ENCODE results near the gene EIF2AK2.
"Not testable (repeated sequence)": the region's sequence is repeated elsewhere in the genome, so short reads cannot be mapped to it uniquely, and the experiment has no call there.

The EIF2AK2 gene

DNA sequence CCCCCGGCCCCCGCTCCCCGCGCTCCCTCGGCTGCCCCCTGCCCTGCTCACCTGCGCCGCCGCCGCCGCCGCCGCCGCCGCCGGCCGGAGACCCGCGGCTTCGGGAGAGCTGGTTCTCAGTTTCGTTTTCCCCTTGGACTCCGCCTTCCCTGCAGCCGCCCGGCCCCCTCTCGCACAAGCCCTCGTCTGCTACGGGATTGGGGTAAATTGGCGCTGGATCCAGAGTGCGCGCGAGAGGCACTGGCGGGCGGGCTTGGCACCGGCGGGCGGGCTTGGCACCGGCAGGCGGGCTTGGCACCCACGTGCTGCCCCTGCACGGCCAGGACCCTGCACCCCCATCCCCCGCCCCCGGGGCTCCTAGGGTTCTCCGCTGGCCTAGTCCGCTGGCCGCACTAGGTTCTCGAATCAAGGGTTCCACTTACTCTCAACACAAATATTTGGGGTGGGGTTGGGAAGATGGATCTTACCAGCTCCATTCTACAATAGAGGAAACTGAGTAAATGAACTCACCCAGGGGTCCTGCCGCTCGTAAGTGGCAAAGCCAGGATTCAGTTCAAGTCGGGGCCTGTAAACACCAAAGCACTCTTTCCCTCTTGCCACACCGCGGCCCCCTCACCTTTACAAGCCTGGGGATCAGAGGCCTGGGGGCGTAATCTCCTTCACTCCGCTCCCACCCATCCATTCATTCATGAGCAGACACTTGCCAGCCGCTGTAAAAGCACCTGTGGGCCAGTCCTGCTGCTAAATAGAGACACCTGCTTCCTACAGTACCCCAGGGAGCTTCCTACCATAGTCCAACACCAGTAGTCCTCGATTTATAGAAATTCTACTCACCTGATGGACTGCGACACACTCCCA lies at the start of gene EIF2AK2:
TSS of gene EIF2AK2 (minus strand) at position 124 of the 858 bp plus-strand sequence. CDS start 9,174 bp downstream, outside the sequence.
- DNase-seq (ENCODE audit: low read depth, low spot score): peak; percentile 83

DNA sequence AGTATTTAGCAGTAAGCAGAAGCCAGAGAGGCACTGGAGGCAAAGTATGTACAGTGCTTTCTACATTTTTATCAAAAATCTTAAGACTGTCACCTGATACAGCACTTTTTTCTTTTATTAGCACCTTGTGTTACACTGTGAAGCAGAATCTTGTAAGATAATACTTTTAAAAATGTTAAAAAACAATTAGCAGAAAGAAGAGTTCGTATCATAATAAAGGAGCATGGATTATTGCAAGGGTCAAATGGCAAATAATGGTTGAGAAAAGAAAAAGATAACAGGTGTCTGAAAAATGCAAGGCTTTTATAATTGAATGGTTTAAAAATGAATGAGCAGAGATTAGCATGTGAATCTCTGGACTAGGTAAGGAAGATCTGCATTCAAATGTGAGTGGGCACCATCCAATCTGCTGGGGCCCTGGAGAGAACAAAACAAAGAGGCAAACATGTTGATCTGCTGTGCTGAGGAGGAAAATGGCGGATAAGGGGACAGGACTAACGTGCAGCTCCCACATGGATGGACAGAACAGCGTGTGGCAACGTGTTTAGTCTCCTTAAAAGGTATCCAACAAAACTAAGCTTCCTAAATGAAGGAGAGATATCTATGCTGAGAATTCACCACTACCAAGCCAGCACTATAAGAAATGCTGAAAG lies 49.0 kb upstream of the EIF2AK2 start:
- DNase-seq (ENCODE audit: low read depth, low spot score): peak; percentile 42

DNA sequence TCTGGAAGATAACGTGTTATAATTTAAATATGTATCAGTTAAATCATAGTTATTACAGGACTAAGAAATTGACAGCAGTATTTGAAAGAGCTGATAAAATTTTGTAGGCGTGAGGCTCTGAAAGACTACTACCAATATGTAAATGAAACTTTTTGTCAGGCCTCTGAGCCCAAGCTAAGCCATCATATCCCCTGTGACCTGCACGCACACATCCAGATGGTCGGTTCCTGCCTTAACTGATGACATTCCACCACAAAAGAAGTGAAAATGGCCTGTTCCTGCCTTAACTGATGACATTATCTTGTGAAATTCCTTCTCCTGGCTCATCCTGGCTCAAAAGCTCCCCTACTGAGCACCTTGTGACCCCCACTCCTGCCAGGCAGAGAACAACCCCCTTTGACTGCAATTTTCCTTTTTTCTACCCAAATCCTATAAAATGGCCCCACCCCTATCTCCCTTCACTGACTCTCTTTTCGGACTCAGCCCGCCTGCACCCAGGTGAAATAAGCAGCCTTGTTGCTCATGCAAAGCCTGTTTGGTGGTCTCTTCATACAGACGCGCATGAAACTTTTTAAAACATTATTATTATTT lies 48.4 kb upstream of the EIF2AK2 start:
- DNase-seq (ENCODE audit: low read depth, low spot score): peak; percentile 48

DNA sequence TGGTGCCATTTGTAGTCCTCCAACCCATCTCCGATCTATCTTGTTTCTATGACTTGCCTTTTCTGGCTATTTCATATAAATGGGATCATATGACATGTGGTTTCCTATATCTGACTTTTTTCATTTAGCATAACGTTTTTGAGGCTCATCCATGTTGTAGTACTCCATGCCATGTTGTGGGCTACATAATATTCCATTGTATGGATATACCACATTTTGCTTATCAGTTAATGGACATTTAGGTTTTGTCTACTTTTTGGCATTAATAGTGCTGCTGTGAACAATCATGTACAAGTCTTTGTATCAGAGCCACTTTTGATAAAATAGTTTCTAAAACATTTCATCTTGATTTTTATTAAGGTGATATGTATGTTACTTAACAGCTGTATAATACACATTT lies 46.9 kb upstream of the EIF2AK2 start:
- DNase-seq (ENCODE audit: low read depth, low spot score): no peak

DNA sequence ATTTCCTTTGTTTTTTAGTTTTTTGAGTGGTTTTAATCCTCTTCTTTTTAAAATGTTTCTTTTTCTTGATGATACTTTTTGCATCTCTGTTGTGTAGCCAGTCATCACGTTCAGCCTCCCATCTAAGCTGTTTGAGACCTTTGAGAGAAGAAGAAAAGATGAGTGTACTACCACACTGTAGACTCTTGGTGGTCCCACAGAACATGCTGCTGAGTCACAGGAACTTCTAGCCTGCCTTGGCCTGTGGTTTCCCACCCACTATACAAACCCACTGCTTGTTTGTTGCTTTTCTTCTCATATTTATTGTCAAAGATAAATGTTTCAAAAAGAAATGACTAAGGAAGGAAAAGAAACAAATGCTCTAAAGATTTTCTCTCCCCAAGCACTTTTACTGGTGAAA lies 45.0 kb upstream of the EIF2AK2 start:
- no peak for DNase-seq (ENCODE audit: low read depth, low spot score)

DNA sequence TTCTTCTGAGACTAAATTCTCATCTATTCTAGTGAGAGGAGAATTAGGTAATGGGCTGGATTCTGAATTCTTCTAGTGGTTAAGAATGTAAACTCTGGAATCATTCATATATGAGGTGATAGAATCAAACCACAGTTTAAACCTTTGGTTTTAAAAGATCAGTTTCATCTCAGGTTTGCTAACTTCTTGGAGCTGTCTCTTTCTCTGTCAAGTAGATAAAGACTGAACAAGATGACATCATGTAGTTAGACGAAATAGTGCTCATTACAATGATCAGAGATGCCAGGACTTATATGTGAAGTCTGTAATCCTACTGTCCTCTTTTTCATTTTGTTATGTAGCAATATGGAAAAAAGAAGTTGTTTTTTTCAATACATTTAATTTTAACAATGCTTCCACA lies 44.4 kb upstream of the EIF2AK2 start:
- no peak for DNase-seq (ENCODE audit: low read depth, low spot score)

DNA sequence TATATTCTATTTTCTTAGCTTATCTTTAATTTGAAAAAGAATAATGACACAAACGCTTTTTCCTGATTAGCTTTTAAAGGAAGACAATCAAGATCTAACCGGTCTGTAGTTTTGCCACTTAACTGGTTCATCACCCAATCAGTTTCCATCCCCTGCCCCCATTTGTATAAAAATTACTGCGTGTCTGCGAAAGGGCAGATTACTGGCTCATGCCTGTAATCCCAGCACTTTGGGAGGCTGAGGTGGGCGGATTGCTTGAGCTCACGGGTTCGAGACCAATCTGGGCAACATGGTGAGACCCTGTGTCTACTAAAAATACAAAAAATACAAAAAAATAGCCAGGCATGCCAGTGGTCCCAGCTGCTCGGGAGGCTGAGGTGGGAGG lies 41.9 kb upstream of the EIF2AK2 start:
- no peak for DNase-seq (ENCODE audit: low read depth, low spot score)

DNA sequence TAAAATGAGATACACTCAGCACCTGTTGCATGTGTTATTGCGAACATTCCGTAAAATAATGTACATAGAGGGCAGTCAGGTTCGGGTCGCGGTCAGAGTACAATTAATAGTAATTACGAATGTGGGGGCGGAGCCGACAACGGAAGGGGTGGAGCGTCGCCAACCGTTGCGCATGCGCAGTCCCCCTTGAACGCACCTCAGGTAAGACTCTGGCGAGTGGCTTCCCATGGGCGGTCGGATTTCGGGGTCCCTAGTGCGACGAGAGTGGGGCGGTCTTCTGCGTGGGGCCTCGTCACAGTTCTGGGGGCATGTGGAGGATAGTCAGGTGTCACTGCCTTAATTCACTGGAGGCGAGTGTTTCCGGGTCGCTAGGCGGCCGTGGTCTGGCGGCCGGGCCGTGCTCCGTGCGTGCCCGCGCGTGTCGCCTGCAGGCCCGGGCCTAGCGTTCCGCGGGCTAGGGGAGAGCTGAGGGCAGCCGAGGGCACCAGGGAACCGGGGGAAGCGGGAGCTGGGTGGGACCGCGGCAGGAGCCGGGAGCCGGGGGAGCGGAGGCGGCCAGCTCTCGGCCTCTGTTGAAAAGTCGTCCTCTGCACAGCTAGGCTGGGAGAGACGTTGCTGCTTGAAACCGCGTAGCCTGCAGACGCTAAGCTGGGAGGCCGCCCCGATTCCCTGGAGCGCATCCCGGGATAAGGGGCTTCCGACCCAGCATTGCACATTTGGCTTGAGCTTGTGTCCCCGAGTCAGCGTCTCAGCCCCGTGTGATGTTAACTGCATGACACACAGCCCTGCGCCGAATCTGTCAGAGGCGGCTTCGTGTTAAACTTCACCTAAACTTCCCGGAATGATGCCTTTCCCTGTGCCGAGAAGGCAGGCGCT lies 39.8 kb upstream of the EIF2AK2 start, which contains the start of gene CEBPZOS:
TSS of gene CEBPZOS (plus strand) at position 177 of the 876 bp plus-strand sequence. CDS start 3,209 bp downstream, outside the sequence.
- peak; percentile 89 for DNase-seq (ENCODE audit: low read depth, low spot score)

DNA sequence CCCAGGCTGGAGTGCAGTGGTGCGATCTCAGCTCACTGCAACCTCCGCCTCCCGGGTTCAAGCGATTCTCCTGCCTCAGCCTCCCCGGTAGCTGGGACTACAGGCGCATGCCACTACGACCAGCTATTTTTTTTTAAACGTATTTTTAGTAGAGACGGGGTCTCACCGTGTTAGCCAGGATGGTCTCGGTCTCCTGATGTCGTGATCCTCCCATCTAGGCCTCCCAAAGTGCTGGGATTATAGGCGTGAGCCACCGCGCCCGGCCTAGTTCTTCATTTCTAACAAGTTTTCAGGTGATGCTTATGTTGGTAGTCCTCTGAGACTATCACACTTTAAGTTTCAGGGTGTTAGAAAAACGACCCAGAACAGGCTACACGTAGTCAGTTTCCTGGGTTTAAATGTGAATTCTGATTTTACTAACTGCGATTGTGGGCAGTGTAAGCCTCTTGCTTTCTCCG lies 39.1 kb upstream of the EIF2AK2 start:
- DNase-seq (ENCODE audit: low read depth, low spot score): not testable (repeated sequence)

DNA sequence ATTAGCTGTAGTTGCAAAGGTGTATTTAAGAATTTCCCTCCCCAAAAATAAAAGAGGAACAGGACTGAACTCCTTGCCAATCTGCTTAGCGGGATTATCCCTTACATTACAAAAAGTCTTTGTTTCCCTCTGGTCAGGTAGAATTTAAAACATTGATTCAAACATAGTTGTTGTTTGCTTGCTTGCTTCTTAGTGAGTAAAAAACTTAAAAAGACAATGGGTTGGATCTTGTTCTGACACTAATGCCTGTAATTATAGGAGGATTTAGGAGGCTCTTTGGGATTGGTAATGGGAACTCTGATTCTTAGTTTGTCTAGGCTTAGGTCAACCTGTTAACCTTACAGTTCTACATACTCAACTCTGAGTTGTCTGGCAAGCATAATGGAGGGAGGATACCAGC lies 35.8 kb upstream of the EIF2AK2 start:
- DNase-seq (ENCODE audit: low read depth, low spot score): no peak

DNA sequence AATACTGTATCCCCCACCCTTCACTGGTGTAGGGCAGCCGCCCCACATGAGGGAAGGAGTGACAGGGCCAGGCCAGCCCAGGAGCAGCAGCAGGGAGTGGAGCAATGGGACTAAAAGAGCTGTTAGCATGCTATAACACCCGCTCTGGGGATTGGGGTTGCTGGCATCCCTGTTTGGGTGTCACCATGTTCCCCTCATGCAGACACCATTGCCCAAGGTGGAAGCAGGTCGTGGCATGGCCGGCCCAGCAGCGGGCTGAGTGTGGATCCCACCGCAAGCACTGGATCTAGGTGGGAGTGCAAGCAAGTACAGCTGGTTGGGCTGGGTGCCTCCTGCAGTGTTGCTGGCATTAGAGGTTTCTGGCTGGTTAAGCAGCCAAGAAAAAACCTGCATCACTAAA lies 35.0 kb upstream of the EIF2AK2 start:
- peak; percentile 35 for DNase-seq (ENCODE audit: low read depth, low spot score)

DNA sequence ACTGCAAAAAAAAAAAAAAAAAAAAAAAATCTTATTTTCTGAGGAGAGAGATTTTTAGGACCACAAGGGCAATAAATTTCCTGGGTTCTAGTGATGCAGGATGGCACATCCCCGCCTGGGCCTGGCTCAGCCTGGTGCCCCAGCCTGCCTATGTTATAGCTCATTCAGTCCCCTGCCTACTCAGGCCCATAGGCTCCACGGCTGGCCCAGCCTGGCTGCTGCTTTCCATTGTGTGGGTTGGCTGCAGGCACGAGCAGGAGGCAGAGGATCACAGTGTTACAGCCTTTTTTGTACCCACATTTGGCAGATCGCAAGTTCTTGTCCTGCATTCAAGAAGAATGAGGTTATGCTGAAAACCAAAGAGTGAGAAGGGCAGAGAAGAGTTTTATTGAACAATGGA lies 34.5 kb upstream of the EIF2AK2 start:
- peak; percentile 17 for DNase-seq (ENCODE audit: low read depth, low spot score)

DNA sequence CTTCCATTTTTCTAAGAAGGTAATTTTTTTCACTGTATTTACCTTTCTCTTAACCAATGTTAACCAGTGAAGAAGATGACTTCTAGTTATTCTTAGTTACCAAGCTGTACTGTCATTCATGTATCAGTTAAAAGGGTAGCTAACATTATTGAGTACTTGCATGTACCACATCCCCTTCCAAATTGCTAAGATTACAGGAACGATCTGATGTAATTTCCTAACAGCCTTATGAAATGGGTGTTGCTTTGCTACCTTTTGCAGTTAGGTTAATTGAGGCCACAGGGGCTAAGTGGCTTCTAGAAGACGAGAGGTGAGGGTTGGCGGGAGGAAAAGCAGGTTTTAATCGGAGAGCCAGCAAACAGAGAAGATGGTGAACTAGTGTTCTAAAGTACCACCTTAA lies 33.5 kb upstream of the EIF2AK2 start:
- no peak for DNase-seq (ENCODE audit: low read depth, low spot score)

DNA sequence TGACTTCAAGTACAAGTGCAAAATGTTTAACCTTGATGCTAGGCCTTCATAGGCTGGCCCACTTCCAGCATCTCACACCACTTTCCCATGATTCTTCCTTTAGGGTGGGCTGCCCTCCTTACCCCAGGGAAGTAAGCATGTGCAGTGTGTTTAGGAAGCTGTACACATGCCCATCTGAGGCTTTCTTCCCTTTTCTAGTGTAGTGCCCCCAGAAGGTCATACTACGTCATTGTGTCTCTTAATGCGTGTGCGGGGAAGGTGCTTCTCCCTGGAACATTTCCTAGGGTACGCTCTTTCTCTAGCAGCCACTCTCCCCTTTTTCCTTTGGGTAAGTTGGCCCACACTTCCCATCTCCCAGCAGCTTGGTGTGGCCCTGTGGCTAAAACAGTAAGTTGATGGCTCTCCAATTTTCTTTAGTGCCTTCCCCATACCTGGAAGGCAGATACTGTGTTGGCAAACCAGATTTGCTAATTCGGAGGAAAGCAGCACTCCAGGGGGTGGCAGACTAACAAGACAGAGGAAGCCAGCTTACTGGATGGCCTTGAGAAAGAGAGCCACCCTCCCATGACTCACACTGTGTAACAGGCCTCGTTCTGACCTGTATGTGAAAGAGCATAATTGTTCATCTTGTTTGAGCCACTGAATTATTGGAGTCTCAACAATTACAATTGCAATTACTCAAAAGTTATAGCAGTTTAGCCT lies 32.8 kb upstream of the EIF2AK2 start:
- DNase-seq (ENCODE audit: low read depth, low spot score): peak; percentile 81

DNA sequence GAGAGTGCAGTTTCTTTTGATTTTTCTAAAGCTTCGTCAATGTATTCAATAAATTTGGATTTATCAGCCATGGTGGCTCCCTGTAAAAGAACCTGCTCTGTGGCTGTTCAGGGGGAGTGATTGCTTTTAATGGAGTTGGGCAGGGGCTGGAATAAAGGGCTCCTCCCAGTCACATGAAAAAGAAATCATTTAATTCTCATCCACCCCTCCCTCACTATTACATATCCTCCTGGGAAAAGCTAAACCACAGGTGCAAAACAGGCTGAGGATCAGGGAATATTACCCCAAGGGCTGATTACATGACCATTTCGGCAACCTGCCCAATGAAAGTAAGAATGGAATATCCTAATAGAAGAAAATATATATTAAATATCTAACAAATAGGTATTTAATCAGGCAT lies 31.8 kb upstream of the EIF2AK2 start, which contains the start of gene SULT6B1:
TSS of gene SULT6B1 (minus strand) at position 101 of the 400 bp plus-strand sequence. CDS start at position 71, 30 bp downstream.
- DNase-seq (ENCODE audit: low read depth, low spot score): no peak

DNA sequence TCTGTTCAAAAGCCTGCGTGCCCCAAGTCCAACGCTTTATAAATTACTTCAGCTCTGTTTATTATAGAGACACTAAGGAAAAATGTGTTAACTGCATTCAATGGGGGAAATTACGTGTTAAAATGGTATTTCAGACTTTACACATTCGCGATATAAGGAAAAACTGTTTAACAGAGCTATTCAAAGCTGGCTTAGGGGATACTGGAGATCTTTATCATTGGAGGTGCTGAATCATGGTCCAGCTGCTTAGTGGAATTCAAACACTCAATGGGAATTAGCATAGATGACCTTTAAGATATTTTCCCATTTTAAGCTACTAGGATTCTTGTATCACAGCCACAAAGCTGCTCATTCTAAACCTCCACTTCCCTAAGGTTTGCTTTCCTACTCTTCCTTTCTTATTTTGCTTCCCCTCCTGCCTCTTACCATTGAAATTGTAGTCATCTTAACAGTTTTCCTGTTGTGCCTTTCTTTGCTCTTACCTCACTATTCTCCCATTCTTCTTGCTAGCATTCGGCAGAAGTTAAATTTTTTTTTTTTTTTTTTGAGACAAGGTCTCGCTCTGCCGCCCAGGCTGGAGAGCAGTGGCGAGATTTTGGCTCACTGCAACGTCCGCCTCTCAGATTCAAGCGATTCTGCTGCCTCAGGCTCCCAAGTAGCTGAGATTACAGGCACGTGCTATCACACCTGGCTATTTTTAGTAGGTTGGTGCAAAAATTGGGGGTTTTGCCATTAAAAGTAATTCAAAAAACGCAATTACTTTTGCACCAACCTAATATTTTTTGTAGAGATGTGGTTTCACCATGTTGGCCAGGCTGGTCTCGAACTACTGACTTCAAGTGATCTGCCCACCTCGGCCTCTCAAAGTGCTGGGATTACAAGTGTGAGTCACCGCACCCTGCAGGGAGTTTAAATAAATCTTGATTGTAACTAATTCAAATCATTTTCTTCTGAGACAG lies 25.2 kb upstream of the EIF2AK2 start:
- peak; percentile 44 for DNase-seq (ENCODE audit: low read depth, low spot score)

DNA sequence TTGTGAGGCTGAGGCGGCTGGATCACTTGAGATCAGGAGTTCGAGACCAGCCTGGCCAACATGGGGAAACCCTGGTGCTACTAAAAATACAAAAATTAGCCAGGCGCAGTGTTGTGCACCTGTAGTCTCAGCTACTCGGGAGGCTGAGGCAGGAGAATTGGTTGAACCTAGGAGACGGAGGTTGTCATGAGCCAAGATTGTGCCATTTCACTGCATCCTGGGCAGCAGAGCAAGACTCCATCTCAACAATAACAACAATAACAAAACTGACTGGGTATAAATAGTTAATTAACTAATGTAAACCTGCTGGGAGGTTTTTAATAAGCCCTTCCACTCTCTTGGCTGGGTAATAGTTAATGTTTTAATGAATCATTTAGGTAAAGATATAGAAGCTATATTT lies 23.9 kb upstream of the EIF2AK2 start:
- no peak for DNase-seq (ENCODE audit: low read depth, low spot score)

DNA sequence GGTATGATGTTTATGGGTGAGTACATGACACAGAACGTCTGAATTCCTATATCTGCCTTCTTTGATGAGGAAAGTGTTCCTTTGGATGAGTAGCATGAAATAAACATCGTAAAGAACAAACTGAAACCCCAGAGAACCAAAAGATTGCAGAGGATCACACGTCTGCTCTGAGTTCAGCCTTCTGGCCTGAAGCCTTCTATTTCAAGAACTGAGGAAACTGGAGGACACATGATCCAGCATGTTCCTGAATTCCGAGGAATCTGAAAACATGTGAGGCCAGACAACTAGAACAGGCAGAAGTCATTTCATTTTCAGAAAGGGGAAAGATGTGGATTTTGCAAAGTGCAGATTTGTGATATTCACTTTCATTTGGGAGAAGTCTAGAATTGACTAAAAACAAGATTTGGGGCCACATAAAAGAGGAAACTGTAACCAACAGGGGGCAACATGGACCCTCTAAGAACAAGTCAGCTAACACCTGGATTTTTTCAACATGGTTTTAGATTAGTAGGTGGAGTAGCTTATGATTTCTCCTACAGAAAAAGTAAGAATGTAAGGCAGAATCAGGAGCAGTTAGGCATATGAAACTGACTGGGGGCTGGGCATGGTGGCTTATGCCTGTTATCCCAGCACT lies 23.3 kb upstream of the EIF2AK2 start:
- DNase-seq (ENCODE audit: low read depth, low spot score): no peak

DNA sequence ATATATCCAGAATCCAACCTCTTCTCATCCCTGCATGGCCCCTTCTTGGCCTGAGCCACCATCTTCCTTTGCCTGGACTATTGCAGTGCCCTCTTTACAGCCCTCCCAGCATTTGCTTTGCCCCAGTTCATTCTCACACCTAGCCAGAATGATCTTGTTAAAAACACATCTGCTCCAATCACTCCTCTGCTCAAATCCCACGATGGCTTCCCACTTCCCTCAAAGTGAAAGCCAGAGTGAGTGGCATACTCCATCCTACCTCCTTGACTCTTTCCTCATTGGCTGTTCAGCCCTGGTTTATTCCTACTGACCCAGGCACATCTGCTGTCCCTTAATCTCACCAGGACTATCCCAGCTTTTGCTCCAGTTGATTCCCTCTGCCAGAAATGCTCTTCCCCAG lies 17.0 kb upstream of the EIF2AK2 start:
- DNase-seq (ENCODE audit: low read depth, low spot score): no peak
